Measurements from ENCODE around the gene CUX1. TPM values are rescaled to one million over a fixed set of nuclear protein-coding genes. Genes with fewer than 3 reads are reported as not detected.

The CUX1 gene
- total and polyA plus RNA-seq, 2 of the 13 experiments (the other 11 are each of a cell fraction or from before 2014, with no cell fraction given), result 13.7 to 14.9 TPM

DNA sequence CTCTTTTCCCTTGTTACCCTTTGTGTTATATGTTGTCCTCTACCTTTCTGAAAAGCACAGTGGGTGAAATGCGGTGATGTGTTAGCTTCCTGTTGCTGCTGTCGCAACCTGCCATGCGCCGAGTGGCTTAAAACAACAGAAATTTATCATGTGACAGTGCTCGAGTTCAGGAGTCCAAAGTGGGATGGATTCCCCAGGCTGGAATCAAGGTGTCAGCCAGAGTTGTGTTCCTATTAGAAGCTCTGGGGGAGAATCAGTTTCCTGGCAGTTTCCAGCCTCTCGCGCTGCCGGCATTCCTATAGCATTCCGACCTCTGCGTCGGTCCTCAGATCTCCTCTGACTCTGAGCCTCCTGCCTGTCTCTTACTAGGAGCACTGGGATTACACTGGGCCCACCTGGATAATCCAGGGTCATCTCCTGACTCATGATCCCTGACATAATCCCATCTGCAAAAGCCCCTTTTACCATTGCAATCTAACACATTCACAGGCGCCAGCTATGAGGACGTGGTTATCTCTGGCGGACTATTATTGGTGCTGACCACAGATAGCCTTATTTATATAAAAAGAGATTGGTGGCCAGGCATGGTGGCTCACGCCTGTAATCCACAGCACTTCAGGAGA lies 207.5 kb downstream of the CUX1 start:
- Histone ChIP-seq H3K4me2 (ENCODE audit: low read depth, low read length) (peak overlapping the region; percentile 74), H3K9ac (ENCODE audit: insufficient read depth, low read depth, low read length) (peak overlapping the region; percentile 72), H3K4me3 (replicated peaks in 1 of 3; ENCODE audit: insufficient read depth in 1 of 3, low read depth in 2 of 3, low read length in 3 of 3) (peak overlapping the region; percentile 13 to 50 (median 28); a peak in 5 of 6 replicates), H2AFZ (ENCODE audit: low read length) (no peak overlapping the region), H3K36me3 (replicated peaks in 1 of 2; ENCODE audit: control insufficient read depth in 1 of 2, insufficient read depth in 2 of 2, low read length in 2 of 2) (peaks cover 10 to 17% of the 10 kb centered on the region in 2 experiments; a peak in 4 of 5 replicates), H3K79me2 (ENCODE audit: insufficient read depth, low read length) (peaks cover 5% of the 10 kb centered on the region), H3K27me3 (ENCODE audit: control insufficient read depth in 1 of 2, insufficient read depth in 2 of 2, low read length in 2 of 2) (no peaks in the 10 kb centered on the region), H3K4me1 (ENCODE audit: insufficient read depth, low read length) (peaks cover 39% of the 10 kb centered on the region), H3K9me3 (ENCODE audit: low read length) (no peaks in the 10 kb centered on the region), H4K20me1 (ENCODE audit: insufficient read depth, low read length) (no peaks in the 10 kb centered on the region), H3K27ac (ENCODE audit: extremely low read length, insufficient read depth, low read length) (peak overlapping the region; percentile 88)
- in situ Hi-C loops (cut with HindIII; ENCODE audit: extremely low pct_ligation_motif_present, low pct_unique_long_range_greater_than_20kb), result no loop called here
- FAIRE-seq (peak; percentile 100), ATAC-seq (peak; percentile 98), DNase-seq (ENCODE audit: low spot score) (peak; percentile 98)
- intact Hi-C loops (cut with micrococcal nuclease; ENCODE audit: unreplicated experiment), result no loop called here
- POLR2A ChIA-PET, result interaction anchor here (0.8 to 2.5 kb wide), 16 partner anchors 9 to 249 kb away, joined by 3 to 59 read pairs (median 6); partner anchors contain the start of gene CUX1
- TSS peak; percentile 68 for BruUV-seq (replicated peaks)
- WGBS (ENCODE audit: low lambda C conversion rate), result 17% methylated on average over 14 of the region's 15 CpGs
- CTCF ChIA-PET (ENCODE audit: low intra/inter-chr PET ratio, low total read pairs), result no interaction called here
- TF ChIP-seq MYNN (CRISPR knock-in tag; IDR thresholded peaks at IDR 0.05; ENCODE audit: low read depth), result no peak
- TF ChIP-seq, protein P1, sequence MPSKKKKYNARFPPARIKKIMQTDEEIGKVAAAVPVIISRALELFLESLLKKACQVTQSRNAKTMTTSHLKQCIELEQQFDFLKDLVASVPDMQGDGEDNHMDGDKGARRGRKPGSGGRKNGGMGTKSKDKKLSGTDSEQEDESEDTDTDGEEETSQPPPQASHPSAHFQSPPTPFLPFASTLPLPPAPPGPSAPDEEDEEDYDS (CRISPR knock-in tag; IDR thresholded peaks at IDR 0.05), result peak; percentile 92
- TF ChIP-seq ZNF678 (CRISPR knock-in tag; IDR thresholded peaks at IDR 0.05), result no peak
- peak; percentile 85; the same call in 1 of the 2 replicates for TF ChIP-seq MIER3 (CRISPR knock-in tag; IDR thresholded peaks at IDR 0.05; ENCODE audit: borderline replicate concordance)
- TF ChIP-seq GLMP (CRISPR knock-in tag; IDR thresholded peaks at IDR 0.05; ENCODE audit: borderline replicate concordance), result no peak
- TF ChIP-seq NPAS2 (CRISPR knock-in tag; IDR thresholded peaks at IDR 0.05; ENCODE audit: borderline replicate concordance), result no peak
- peak; percentile 58; the same call in 1 of the 2 replicates for TF ChIP-seq POGK (CRISPR knock-in tag; conservative IDR thresholded peaks at IDR 0.05)
- TF ChIP-seq REPIN1 (CRISPR knock-in tag; IDR thresholded peaks at IDR 0.05; ENCODE audit: borderline replicate concordance, low read depth), result no peak
- TF ChIP-seq ZNF552 (CRISPR knock-in tag; IDR thresholded peaks at IDR 0.05; ENCODE audit: borderline replicate concordance), result no peak
- TF ChIP-seq MIXL1 (CRISPR knock-in tag; IDR thresholded peaks at IDR 0.05), result peak; percentile 59; the same call in 1 of the 2 replicates
- TF ChIP-seq ZNF253 (CRISPR knock-in tag; IDR thresholded peaks at IDR 0.05; ENCODE audit: borderline replicate concordance), result no peak
- peak; percentile 68; the same call in 1 of the 2 replicates for TF ChIP-seq HMGXB3 (CRISPR knock-in tag; IDR thresholded peaks at IDR 0.05; ENCODE audit: borderline replicate concordance)
